HG03342 (cell line): ENCODE data around the gene RNASET2.
"Not testable (repeated sequence)": the region's sequence is repeated elsewhere in the genome, so short reads cannot be mapped to it uniquely, and the experiment has no call there.

Experiments used
- ATAC-seq: cut with Tn5 transposase; IDR thresholded peaks from one replicate; pipeline ENCODE4 v1.9.1; 2021; ENCODE audit warnings: mild to moderate bottlenecking, moderate library complexity; ENCODE audit not compliant: unreplicated experiment

RNASET2 gene

DNA sequence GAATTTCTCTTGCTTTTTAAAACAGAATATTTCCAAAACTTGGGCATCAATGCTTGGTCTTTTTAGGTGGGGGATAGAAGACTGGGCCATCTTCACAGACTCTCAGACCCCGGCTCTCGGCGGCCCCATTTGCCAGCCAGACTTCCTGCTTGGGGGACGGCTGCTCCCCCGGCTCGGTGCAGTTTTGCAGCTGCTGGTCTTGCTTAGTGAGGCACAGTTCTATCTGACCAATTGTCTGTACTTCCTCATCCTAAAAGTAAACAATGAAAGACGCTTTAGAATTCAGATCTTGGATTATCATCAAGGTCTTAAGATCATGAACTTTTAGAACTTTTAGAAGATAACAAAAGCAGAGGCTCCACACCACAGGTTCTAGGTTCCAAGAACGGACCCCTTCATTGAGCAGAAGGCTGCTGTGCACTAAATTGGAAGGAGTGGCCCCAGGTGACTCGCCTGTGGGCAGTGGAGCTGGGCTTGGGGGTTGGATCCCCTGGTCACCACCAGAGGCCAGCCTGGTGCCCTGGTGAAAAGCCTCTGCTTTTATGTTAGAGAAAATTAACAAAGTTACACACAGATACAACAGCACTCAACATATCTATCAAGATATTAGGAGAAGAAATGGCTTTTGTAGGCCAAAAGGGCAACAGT lies 26.7 kb downstream of the RNASET2 start:
- no peak for ATAC-seq

GRCh38 chr6:166928644-166929541 lies 27.5 kb downstream of the RNASET2 start:
- no peak for ATAC-seq

GRCh38 chr6:166927935-166928643 lies 28.3 kb downstream of the RNASET2 start:
- ATAC-seq: no peak

- no peak for ATAC-seq
These were observed 29.0 kb downstream of the RNASET2 start for GRCh38 chr6:166927240-166927934.

- ATAC-seq: no peak
These were observed 29.6 kb downstream of the RNASET2 start for GRCh38 chr6:166926748-166927147.

DNA sequence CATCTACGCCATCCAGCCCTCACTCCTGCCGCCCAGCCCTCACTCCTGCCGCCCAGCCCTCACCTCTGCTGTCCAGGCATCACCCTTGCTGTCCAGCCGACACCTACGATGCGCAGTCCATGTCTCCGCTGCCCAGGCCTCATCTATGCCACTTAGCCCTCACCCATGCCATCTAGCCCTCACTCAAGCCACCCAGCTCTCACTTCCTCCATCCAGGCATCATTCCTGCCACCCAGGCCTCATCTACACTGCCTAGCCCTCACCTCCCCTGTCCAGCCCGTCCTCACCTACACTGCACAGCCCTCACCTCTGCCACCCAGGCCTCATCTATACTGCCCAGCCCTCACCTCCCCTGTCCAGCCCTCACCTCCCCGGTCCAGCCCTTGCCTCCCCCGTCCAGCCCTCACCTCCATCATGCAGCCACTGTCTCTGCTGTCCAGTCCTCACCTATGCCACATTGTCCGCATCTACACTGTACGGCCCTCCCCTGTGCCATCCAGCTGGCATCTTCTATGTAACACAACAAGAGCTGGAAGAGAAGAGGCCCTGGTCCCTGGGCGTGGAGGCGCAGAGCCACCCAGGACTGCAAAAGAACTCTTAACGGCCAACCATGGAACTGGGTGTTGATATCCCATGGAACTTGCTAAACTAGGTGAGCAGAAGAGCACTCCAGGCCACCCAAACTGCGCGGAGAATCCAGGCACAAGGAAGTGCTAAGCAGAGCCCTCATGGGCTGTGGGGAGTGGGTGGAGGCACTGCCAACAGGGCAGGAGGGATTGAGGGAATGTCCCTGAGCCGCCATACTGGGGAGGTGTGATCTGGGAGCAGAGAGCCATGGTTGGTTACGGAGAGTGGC lies 31.0 kb downstream of the RNASET2 start:
- ATAC-seq: no peak

GRCh38 chr6:166924531-166924930 lies 31.8 kb downstream of the RNASET2 start:
- no peak for ATAC-seq

- ATAC-seq: no peak
These were observed 33.4 kb downstream of the RNASET2 start for GRCh38 chr6:166922937-166923336.

DNA sequence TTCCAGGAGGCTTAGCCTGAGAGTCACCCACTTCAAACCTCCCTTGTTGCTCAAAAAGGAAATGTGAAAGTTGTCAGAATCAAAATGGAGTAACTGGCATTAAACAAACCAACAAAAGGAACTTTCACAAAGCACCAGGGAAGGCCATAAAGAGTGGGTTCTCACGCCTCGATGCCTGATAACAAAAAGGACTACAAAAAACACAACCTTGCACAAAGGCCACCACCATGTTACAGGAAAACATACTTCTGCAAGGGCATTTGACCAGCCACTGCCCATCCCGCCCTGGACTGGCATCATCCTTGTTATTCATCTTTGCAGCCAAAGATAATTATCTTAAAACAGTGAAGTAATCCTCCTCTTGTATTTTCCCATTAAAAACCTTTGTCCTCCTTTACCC lies 34.8 kb downstream of the RNASET2 start:
- no peak for ATAC-seq

- no peak for ATAC-seq
These were observed 39.5 kb downstream of the RNASET2 start for GRCh38 chr6:166916824-166917223.

DNA sequence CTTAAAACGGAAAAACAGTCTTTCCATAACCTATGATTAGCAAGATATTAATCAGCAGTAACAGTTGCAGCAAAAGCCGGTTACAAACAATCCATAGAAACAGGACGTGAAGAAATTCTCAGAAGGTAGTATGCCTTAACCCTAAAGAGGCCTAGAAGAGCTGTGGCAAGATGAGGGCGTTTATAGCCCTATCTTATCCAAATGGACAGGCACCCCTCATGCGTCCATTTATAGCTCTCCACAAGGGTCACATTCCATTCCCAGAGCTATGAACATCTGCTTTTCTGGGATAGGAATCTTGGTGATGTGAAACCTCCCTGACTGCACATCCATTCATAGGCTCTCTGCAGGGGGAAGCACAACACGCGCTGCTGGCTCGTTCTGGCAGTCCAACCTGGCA lies 40.9 kb downstream of the RNASET2 start:
- ATAC-seq: not testable (repeated sequence)

DNA sequence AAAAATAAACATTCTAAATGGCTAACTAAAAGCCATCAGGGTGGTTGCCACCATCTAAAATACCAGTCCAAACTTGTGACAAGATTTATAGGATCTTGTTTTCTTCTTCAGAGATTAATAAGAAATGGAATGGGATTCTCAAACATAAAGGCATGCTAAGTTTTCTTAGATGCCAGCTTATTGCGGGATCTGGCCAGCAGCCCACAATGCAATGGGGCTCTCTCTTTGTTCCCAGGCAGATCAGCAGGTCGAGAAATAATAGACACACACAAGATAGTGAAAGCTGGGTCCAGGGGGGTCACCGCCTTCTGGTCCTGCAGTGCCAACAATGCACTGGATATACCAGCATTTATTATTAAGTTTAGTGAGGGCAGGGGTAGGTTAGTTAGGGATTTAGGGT lies 41.4 kb downstream of the RNASET2 start:
- not testable (repeated sequence) for ATAC-seq

DNA sequence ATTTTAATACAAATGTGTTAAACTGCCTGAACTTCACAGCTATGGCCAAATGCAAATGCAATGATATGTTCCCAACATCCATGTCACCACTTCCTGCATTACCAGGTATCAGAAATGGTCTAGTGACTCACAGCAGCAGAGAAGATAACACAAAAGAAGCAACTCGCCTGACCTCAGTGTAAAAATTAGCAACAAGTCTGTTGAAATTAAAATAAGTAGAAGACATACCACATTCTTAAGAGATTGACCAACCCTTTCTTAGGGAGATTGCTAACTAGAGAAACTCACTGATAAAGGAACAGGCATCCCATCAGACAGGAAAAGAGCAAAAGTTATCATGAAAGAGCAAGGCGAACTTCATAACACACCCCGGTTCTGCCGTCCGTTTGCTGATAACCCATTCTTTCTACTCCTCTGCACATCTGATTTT lies 45.1 kb downstream of the RNASET2 start:
- no peak for ATAC-seq

DNA sequence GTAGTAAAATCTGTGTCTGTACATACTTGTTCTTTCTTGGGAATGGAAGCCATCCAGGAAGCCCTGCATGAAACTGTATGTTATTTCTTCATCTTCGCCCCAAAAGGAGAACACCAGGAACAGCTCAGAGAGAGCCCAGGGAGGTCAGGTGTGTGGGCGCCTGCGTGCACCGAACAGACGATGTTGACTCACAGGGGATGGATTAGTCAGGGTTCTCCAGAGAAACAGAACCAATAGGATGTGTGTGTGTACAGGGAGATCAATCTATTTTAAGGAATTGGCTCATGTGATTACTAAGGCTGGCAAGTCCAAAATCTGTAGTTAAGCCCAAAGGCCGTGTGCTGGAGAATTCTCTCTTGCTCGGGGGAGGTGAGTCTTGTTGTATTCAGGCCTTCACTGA lies 45.7 kb downstream of the RNASET2 start:
- ATAC-seq: no peak

DNA sequence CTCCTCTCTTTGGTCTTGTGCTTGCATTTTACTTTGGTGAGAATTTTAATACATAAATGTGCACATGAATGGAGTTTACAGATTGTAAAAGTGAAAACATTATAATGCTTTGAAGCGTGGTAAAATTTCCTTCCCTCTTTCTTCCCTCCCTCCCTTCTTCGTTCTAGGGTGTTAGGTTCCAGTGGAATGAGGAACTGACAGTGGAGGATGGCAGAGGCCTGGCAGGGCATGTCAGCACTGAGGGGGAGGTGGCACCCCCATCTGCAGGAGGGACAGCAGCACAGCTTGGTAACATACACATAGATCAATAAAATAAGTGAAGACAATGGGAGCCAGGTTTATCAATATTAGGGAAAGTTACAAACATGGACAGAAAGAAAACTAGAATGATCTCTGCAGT lies 47.5 kb downstream of the RNASET2 start:
- ATAC-seq: no peak

DNA sequence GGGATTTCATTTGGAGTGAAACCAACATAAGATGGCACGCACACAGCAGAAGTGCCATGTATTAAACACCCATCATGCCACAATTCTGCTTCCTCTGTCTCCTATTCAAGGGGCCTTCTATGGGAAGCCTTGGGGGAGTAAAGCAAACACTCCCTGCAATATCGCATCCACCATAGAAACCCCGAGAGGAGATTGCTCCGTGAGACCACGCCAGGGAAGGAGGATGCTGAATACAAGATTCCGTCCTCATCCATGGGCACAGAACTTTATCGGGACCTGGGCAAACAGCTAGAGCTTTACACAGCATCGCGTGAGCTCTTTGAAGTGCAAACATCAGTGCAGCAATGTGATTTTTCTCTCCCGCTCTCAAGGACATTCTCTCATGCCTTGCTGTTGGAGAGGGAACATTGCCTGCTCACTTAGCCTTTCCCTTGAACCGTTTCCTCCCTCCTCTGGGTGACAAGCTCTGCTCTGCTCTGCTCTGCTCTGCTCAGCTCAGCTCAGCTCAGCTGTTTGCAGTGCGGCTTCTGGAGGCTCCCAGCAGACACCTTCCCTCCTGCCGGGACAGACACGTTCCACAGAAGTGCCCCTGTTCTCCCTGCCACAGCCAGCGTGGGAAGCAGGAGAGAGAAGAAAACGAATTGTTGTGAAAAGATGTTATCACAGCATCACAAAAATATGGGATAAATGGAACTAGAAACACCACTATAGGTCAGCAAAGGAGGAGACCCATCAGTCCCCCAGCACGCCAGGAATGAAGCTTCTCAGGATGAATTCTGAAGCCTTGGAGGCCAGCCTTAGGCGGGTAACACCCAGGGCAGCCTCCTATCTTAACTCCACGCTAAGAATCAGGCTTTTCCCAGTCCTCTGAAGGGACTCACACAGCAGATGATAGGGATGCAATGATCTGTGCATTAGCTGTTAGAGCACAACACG lies 48.2 kb downstream of the RNASET2 start:
- ATAC-seq: no peak

DNA sequence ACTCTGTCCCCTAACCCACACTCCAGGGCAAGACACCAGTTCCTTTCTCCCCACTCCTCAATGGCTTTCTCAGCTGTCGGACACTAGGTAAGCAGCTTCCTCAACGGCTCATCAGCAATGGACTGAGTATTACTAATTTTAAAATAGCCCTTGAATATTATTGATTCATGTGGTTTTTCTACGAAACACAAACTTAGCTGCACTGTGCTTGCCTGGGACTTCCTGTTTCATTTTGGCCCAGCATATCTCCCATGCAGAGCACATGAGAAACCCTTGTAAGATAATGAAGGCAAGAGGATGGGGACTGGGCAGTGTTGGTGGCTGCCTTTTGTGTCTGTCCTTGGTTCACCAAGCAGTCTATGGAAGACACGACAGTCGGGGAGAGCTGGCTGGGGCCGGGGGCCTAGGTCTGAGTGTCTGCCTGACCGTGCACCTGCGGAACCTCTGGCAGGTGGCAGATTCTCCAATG lies 48.9 kb downstream of the RNASET2 start:
- peak; percentile 92 for ATAC-seq

- ATAC-seq: no peak
These were observed 49.8 kb downstream of the RNASET2 start for GRCh38 chr6:166906376-166907044.
